H1 (cell line): ENCODE results near the gene ZNF300. TPM values are rescaled to one million over a fixed set of nuclear protein-coding genes. Genes with fewer than 3 reads are reported as not detected.
A peak's percentile ranks its signal among the peaks of the same experiment; 100 is the strongest.

Experiments used
- CEBPB ChIP-seq: IDR thresholded peaks from 2 replicates; pipeline ENCODE4 v1.6.1; 2012; ENCODE audit warnings: low read depth, low read length
- CHD1 ChIP-seq: IDR thresholded peaks from 2 replicates; pipeline ENCODE4 v1.6.1; 2012; ENCODE audit warnings: low read depth, low read length, improper control_type of control experiment
- EZH2 ChIP-seq: fragments of 200-600 bp; sonication (generic); IDR thresholded peaks from 2 replicates; pipeline ENCODE4 v1.7.1; 2012; ENCODE audit warnings: low read depth, mild to moderate bottlenecking, moderate library complexity, low read length, inconsistent platforms; ENCODE audit not compliant: severe bottlenecking
- FOSL1 ChIP-seq: IDR thresholded peaks from 2 replicates; pipeline ENCODE4 v1.6.1; 2011; ENCODE audit warnings: mild to moderate bottlenecking, low read depth, low read length, moderate library complexity; ENCODE audit not compliant: insufficient read depth
- GTF2F1 ChIP-seq: IDR thresholded peaks from 2 replicates; pipeline ENCODE4 v1.6.1; 2012; ENCODE audit warnings: low read depth, low read length, improper control_type of control experiment, borderline replicate concordance
- KDM1A ChIP-seq: fragments of 200-600, 300-600 bp; sonication (generic); IDR thresholded peaks from 2 replicates; pipeline ENCODE4 v1.7.1; 2016; ENCODE audit warnings: mild to moderate bottlenecking, low read length, borderline replicate concordance
- KDM4A ChIP-seq: IDR thresholded peaks from one replicate; pipeline ENCODE4 v1.7.1; 2012; ENCODE audit warnings: low read depth, mild to moderate bottlenecking, moderate library complexity, low read length, inconsistent platforms; ENCODE audit not compliant: severe bottlenecking
- NANOG ChIP-seq: IDR thresholded peaks from 2 replicates; pipeline ENCODE4 v1.6.1; 2011; ENCODE audit warnings: low read length, low read depth, mild to moderate bottlenecking, inconsistent platforms; ENCODE audit not compliant: insufficient read depth, poor library complexity, severe bottlenecking
- POLR2A ChIP-seq, 2 experiments: IDR thresholded peaks; 1 replicate in 1 of 2; 2 replicates in 1 of 2; pipeline ENCODE4 v1.6.1; 2011; ENCODE audit warnings: low read depth in 2 of 2, low read length in 2 of 2, mild to moderate bottlenecking in 2 of 2; ENCODE audit errors: control extremely low read depth in 1 of 2
- RAD21 ChIP-seq, 2 experiments: IDR thresholded peaks in 1 of 2; conservative IDR thresholded peaks in 1 of 2; 2 replicates each; pipeline ENCODE4 v1.6.1; 2011; ENCODE audit warnings: low read depth in 2 of 2, low read length in 2 of 2, improper control_type of control experiment in 1 of 2, inconsistent platforms in 1 of 2, mild to moderate bottlenecking in 1 of 2, moderate library complexity in 1 of 2
- SAP30 ChIP-seq: fragments of 300-600 bp; sonication (generic); IDR thresholded peaks from 2 replicates; pipeline ENCODE4 v1.7.1; 2012; ENCODE audit warnings: low read length, moderate library complexity, mild to moderate bottlenecking, inconsistent platforms; ENCODE audit not compliant: insufficient read depth, insufficient replicate concordance
- SIX5 ChIP-seq: IDR thresholded peaks from 2 replicates; pipeline ENCODE4 v1.6.1; 2011; ENCODE audit warnings: mild to moderate bottlenecking, low read depth, low read length
- YY1 ChIP-seq: IDR thresholded peaks from 2 replicates; pipeline ENCODE4 v1.6.1; 2011; ENCODE audit warnings: low read depth, mild to moderate bottlenecking, low read length
- polyA plus RNA-seq, 7 experiments: library from polyadenylated mRNA; depleted of rRNA in 3 of 7; stranded (reverse) in 5 of 7; unstranded in 2 of 7; fragments of >200 nt in 5 of 7; fragments of 200-250 nt in 2 of 7; gene quantifications; 1 replicate in 5 of 7; 2 replicates in 1 of 7; 4 replicates in 1 of 7; pipeline versions ENCODE4 v1.2.1 to v1.2.3, GENCODE V29; 2011 to 2013; ENCODE audit warnings: missing spikeins in 2 of 7, mixed read lengths in 2 of 7
- total RNA-seq: library from RNA; stranded (reverse); fragmentation: NEBNext Ultra II Directional; extraction: Animal tissue kit (Norgen Biotek cat#: 25700); gene quantifications from 2 replicates; pipeline ENCODE4 v1.2.1, GENCODE V29; 2021
- TF ChIP-seq, protein P1 (sequence below): IDR thresholded peaks from 2 replicates; pipeline ENCODE4 v1.6.1; 2011; ENCODE audit warnings: low read depth, mild to moderate bottlenecking, low read length; ENCODE audit not compliant: insufficient read depth
- TF ChIP-seq, protein P2 (sequence below): IDR thresholded peaks from 2 replicates; pipeline ENCODE4 v1.6.1; 2012; ENCODE audit warnings: inconsistent platforms
- TF ChIP-seq, protein P3 (sequence below): IDR thresholded peaks from 2 replicates; pipeline ENCODE4 v1.6.1; 2012; ENCODE audit warnings: low read length, inconsistent platforms
- TF ChIP-seq, protein P4 (sequence below), 3 experiments: IDR thresholded peaks; 1 replicate in 2 of 3; 2 replicates in 1 of 3; pipeline versions ENCODE4 v1.5.1 to v1.6.1; 2011; ENCODE audit warnings: low read length in 3 of 3, mild to moderate bottlenecking in 3 of 3, inconsistent platforms in 2 of 3, low read depth in 1 of 3, moderate library complexity in 1 of 3; ENCODE audit not compliant: insufficient read depth in 1 of 3; ENCODE audit errors: control extremely low read depth in 1 of 3

Gene ZNF300
- total and polyA plus RNA-seq, 2 of the 8 experiments (the other 6 are each of a cell fraction or from before 2014, with no cell fraction given), result 6.7 to 15.8 TPM

DNA sequence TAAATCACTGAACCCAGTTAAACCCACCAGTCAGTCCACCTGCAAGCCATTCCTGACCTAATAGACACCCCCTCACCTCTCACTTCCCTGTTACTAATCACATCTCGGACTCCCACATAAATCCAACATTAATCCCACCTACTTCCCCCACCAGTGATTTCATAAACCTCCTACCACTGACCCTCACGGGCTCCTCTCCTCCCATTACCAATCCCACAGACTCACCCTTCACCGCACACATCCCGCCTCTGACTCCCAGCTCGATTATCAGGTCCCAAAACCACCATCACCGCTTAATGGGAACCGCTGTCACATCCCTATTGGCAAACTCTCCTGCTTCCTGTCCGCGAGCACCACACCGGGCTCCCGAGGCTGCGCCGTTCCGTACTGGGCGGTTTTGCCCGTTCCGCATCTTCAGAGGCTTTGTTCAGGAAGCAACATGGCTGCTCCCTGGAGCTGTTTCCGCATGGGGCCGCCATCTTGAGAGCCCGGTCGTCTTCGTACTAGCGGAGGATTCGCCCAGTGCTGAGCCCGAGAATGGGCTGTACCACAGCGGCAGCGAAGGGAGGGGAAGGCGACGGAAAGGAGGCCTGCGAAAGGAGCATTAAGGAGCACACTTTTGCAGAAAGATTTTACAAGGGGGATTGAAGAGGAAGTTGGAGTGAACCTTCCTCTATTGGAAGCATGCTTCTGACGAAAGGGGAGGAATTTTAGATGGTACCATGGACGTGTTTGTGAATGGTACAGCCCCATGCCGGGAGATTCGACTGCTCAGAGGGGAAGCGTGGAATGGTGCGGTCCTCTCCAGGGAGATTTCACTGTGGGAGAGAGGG lies at the start of gene ZNF300 (continued):
- peak; percentile 49; the same call in 1 of the 2 replicates for TF ChIP-seq GTF2F1
- TF ChIP-seq KDM1A, result no peak
- peak; percentile 98 for TF ChIP-seq CHD1
- TF ChIP-seq, protein P1, sequence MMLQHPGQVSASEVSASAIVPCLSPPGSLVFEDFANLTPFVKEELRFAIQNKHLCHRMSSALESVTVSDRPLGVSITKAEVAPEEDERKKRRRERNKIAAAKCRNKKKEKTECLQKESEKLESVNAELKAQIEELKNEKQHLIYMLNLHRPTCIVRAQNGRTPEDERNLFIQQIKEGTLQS, result no peak
- TF ChIP-seq YY1, result peak; percentile 99
- TF ChIP-seq RAD21 (IDR thresholded peaks at IDR 0.05 in 1 of 2, conservative IDR thresholded peaks at IDR 0.05 in 1 of 2; ENCODE audit: low read depth in 2 of 2, low read length in 2 of 2), result no peak
- TF ChIP-seq CEBPB, result no peak
- TF ChIP-seq EZH2, result no peak
- TF ChIP-seq SIX5, result peak; percentile 49
- TF ChIP-seq NANOG, result no peak
- no peak for TF ChIP-seq SAP30
- TF ChIP-seq, protein P2, sequence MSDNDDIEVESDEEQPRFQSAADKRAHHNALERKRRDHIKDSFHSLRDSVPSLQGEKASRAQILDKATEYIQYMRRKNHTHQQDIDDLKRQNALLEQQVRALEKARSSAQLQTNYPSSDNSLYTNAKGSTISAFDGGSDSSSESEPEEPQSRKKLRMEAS, result peak; percentile 85
- TF ChIP-seq FOSL1, result no peak
- TF ChIP-seq, protein P3, sequence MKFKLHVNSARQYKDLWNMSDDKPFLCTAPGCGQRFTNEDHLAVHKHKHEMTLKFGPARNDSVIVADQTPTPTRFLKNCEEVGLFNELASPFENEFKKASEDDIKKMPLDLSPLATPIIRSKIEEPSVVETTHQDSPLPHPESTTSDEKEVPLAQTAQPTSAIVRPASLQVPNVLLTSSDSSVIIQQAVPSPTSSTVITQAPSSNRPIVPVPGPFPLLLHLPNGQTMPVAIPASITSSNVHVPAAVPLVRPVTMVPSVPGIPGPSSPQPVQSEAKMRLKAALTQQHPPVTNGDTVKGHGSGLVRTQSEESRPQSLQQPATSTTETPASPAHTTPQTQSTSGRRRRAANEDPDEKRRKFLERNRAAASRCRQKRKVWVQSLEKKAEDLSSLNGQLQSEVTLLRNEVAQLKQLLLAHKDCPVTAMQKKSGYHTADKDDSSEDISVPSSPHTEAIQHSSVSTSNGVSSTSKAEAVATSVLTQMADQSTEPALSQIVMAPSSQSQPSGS, result no peak
- TF ChIP-seq, protein P4, sequence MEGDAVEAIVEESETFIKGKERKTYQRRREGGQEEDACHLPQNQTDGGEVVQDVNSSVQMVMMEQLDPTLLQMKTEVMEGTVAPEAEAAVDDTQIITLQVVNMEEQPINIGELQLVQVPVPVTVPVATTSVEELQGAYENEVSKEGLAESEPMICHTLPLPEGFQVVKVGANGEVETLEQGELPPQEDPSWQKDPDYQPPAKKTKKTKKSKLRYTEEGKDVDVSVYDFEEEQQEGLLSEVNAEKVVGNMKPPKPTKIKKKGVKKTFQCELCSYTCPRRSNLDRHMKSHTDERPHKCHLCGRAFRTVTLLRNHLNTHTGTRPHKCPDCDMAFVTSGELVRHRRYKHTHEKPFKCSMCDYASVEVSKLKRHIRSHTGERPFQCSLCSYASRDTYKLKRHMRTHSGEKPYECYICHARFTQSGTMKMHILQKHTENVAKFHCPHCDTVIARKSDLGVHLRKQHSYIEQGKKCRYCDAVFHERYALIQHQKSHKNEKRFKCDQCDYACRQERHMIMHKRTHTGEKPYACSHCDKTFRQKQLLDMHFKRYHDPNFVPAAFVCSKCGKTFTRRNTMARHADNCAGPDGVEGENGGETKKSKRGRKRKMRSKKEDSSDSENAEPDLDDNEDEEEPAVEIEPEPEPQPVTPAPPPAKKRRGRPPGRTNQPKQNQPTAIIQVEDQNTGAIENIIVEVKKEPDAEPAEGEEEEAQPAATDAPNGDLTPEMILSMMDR (IDR thresholded peaks at IDR 0.05; ENCODE audit: control extremely low read depth in 1 of 3, insufficient read depth in 1 of 3, low read depth in 1 of 3, low read length in 3 of 3), result no peak
- no peak for TF ChIP-seq KDM4A
- peak in 1 of 2 experiments; percentile 78; a peak in 1 of 3 replicates for TF ChIP-seq POLR2A (IDR thresholded peaks at IDR 0.05; ENCODE audit: control extremely low read depth in 1 of 2, low read depth in 2 of 2, low read length in 2 of 2)
